ENCODE data around the gene SRC.

The SRC gene

GRCh38 chr20:37373020-37373598 is 27.2 kb downstream of the SRC start:
- no peak for TF ChIP-seq CTCF (conservative IDR thresholded peaks at IDR 0.05; ENCODE audit: low read length)
- H3K4me3 ChIP-seq (ENCODE audit: low read length) = no peak overlapping the region
- DNase-seq (ENCODE audit: low read depth) = no peak

DNA sequence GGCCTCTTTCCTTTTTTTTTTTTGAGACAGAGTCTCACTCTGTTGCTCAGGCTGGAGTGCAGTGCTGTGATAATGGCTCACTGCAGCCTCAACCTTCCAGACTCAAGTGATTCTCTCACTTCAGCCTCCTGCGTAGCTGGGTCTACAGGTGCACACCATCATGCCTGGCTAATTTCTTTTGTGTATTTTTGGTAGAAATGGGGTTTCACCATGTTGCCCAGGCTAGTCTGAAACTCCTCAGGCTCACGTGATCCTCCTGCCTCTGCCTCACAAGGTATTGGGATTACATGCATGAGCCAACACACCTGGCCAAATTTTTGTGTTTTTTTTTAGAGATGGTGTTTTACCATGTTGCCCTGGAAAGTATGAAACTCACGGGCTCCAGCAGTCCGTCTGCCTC is 29.3 kb downstream of the SRC start:
- TF ChIP-seq CTCF (conservative IDR thresholded peaks at IDR 0.05; ENCODE audit: low read length) = no peak
- no peak overlapping the region for H3K4me3 ChIP-seq (ENCODE audit: low read length)
- DNase-seq (ENCODE audit: low read depth) = no peak

- no peak for DNase-seq (ENCODE audit: low read depth)
- no peak overlapping the region for H3K4me3 ChIP-seq (ENCODE audit: low read length)
- no peak for TF ChIP-seq CTCF (conservative IDR thresholded peaks at IDR 0.05; ENCODE audit: low read length)
Observed at GRCh38 chr20:37376324-37376723, 30.4 kb downstream of the SRC start.

GRCh38 chr20:37376791-37377190 is 30.9 kb downstream of the SRC start:
- no peak overlapping the region for H3K4me3 ChIP-seq (ENCODE audit: low read length)
- TF ChIP-seq CTCF (conservative IDR thresholded peaks at IDR 0.05; ENCODE audit: low read length) = no peak
- no peak for DNase-seq (ENCODE audit: low read depth)

DNA sequence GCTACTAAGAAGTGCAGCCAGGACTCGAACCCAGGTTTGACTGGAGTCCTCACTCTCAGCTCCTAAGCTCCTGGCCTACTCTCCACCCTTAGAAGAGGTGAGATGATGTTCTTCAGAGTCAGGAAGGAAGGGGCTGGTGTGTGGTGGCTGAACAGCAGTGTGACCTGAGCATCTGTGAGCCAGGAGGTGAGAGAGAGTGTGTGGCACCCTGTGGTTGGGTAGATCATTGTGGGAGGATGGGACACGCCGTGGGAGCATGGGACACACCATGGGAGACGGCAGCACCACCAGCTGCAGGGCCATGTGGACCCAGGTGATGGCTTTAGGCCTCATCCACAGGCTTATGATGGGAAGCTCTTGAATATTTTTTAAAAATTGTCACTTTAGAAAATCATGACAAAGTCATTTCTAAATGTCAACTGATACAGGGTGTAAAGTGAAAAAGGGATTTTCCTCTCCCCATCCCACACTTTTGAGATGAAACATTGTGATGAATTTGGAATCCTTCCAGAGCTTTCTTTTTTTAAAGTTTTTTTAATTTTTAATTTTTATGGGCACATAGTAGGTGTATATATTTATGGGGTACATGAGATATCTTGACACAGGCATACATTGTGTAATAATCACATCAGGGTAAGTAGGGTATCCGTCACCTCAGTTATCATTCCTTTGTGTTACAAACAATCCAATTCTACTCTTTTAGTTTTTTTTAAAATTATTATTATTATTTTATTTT is 31.6 kb downstream of the SRC start:
- TF ChIP-seq CTCF (conservative IDR thresholded peaks at IDR 0.05; ENCODE audit: low read length) = no peak
- DNase-seq (ENCODE audit: low read depth) = no peak
- no peak overlapping the region for H3K4me3 ChIP-seq (ENCODE audit: low read length)

GRCh38 chr20:37378420-37378784 is 32.5 kb downstream of the SRC start:
- DNase-seq (ENCODE audit: low read depth) = no peak
- no peak overlapping the region for H3K4me3 ChIP-seq (ENCODE audit: low read length)
- TF ChIP-seq CTCF (conservative IDR thresholded peaks at IDR 0.05; ENCODE audit: low read length) = no peak

All from AG10803 (cell line).